Measurements from ENCODE around the gene QARS1.

The QARS1 gene

GRCh38 chr3:49111347-49111746, 6.8 kb upstream of the QARS1 start:
- TF ChIP-seq CTCF (IDR thresholded peaks at IDR 0.05; ENCODE audit: insufficient read depth, low read depth, low read length, missing control alignments), result no peak
- no peak for DNase-seq (ENCODE audit: low read depth)
- H3K4me3 ChIP-seq (ENCODE audit: low read length), result no peak overlapping the region

GRCh38 chr3:49110780-49111179, 6.2 kb upstream of the QARS1 start:
- TF ChIP-seq CTCF (IDR thresholded peaks at IDR 0.05; ENCODE audit: insufficient read depth, low read depth, low read length, missing control alignments), result no peak
- no peak for DNase-seq (ENCODE audit: low read depth)
- no peak overlapping the region for H3K4me3 ChIP-seq (ENCODE audit: low read length)

GRCh38 chr3:49108346-49108745, 3.8 kb upstream of the QARS1 start:
- no peak for DNase-seq (ENCODE audit: low read depth)
- no peak overlapping the region for H3K4me3 ChIP-seq (ENCODE audit: low read length)
- TF ChIP-seq CTCF (IDR thresholded peaks at IDR 0.05; ENCODE audit: insufficient read depth, low read depth, low read length, missing control alignments), result no peak

GRCh38 chr3:49104052-49104426, 518 bp downstream of the QARS1 start:
- no peak for TF ChIP-seq CTCF (IDR thresholded peaks at IDR 0.05; ENCODE audit: insufficient read depth, low read depth, low read length, missing control alignments)
- peak overlapping the region; percentile 66 for H3K4me3 ChIP-seq (ENCODE audit: low read length)

GRCh38 chr3:49100046-49100615, 4.4 kb downstream of the QARS1 start:
- no peak for TF ChIP-seq CTCF (IDR thresholded peaks at IDR 0.05; ENCODE audit: insufficient read depth, low read depth, low read length, missing control alignments)
- no peak for DNase-seq (ENCODE audit: low read depth)
- no peak overlapping the region for H3K4me3 ChIP-seq (ENCODE audit: low read length)

More at GRCh38 chr3:49104052-49104426, 518 bp downstream of the QARS1 start:
- no peak for DNase-seq (ENCODE audit: low read depth)

- DNase-seq (ENCODE audit: low read depth), result no peak
- TF ChIP-seq CTCF (IDR thresholded peaks at IDR 0.05; ENCODE audit: insufficient read depth, low read depth, low read length, missing control alignments), result no peak
- no peak overlapping the region for H3K4me3 ChIP-seq (ENCODE audit: low read length)
Measured at GRCh38 chr3:49098910-49099630, 5.5 kb downstream of the QARS1 start.

GRCh38 chr3:49098429-49098828, 6.1 kb downstream of the QARS1 start:
- DNase-seq (ENCODE audit: low read depth), result peak; percentile 47
- no peak overlapping the region for H3K4me3 ChIP-seq (ENCODE audit: low read length)
- no peak for TF ChIP-seq CTCF (IDR thresholded peaks at IDR 0.05; ENCODE audit: insufficient read depth, low read depth, low read length, missing control alignments)
